GM13977 (cell line): ENCODE measurements around the gene ELOA2.
"Not testable (repeated sequence)": the region's sequence is repeated elsewhere in the genome, so short reads cannot be mapped to it uniquely, and the experiment has no call there.

Source experiments
- DNase-seq: peaks from one replicate; pipeline ENCODE4 v3.0.0; 2012; ENCODE audit warnings: low spot score
- in situ Hi-C: fragments of 300-500 bp; cut with MboI; formaldehyde crosslinking; loops from one replicate; pipeline ENCODE4 v1.12.0; 2022; ENCODE audit warnings: low sequenced_read_pairs, low pct_unique_long_range_greater_than_20kb, mixed read lengths, inconsistent platforms; ENCODE audit not compliant: unreplicated experiment
- TF ChIP-seq, protein P1 (sequence below): IDR thresholded peaks from 2 replicates; pipeline ENCODE4 v1.5.1; 2012; ENCODE audit warnings: mild to moderate bottlenecking, control low read depth; ENCODE audit not compliant: insufficient read depth; ENCODE audit errors: extremely low read depth, missing control alignments

The ELOA2 gene

DNA sequence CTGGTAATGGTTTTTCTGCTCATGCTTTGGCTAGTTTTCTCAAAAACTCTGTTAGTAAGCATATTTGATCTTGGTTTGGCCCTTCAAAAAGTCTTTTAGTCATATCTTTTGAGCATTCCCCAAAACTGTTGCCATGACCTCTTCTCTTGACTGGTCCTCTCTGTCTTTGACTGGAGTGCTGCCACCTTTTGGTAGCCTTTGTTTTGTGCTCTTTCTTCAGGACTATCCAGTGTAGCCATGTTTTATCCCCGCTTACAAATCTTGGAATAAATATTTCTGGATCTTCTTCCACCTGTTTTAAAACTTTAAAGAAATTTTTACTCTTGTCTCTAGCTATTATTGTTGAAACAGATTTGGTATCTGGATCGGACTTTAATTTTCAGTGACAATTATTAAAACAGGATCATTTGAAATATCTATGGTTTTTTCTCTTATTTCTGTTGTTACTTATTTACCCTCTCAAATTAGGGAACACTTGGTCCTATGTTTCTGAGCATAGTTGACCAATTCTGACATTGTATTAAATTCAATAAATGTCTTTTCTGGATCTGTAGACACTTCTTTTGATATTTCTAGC lies 965 bp upstream of the ELOA2 start:
- TF ChIP-seq, protein P1, sequence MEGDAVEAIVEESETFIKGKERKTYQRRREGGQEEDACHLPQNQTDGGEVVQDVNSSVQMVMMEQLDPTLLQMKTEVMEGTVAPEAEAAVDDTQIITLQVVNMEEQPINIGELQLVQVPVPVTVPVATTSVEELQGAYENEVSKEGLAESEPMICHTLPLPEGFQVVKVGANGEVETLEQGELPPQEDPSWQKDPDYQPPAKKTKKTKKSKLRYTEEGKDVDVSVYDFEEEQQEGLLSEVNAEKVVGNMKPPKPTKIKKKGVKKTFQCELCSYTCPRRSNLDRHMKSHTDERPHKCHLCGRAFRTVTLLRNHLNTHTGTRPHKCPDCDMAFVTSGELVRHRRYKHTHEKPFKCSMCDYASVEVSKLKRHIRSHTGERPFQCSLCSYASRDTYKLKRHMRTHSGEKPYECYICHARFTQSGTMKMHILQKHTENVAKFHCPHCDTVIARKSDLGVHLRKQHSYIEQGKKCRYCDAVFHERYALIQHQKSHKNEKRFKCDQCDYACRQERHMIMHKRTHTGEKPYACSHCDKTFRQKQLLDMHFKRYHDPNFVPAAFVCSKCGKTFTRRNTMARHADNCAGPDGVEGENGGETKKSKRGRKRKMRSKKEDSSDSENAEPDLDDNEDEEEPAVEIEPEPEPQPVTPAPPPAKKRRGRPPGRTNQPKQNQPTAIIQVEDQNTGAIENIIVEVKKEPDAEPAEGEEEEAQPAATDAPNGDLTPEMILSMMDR: peak; percentile 53
- DNase-seq: peak; percentile 51
- in situ Hi-C loops: no loop called here

DNA sequence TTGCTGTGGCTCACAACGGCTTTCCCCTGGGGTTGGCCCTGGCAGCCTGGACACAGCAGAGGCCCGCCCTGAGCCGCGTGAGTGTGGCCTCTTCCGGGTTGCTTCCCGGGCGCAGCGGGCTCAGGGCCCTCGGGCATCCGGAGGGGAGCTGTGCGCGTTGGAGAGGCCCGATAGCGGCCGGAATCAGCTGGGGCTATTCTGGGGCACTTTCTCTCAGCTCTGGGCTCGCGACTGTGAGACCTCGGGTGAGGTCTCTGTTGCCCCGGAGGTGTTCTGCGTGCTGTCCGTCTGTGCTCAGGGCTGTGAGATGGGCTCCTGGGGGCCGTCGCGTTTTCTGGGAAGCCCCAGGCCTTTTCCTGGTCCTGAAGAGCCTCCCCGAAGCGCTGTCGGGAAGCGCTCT lies 830 bp downstream of the ELOA2 start:
- in situ Hi-C loops, DNase-seq: not testable (repeated sequence)

DNA sequence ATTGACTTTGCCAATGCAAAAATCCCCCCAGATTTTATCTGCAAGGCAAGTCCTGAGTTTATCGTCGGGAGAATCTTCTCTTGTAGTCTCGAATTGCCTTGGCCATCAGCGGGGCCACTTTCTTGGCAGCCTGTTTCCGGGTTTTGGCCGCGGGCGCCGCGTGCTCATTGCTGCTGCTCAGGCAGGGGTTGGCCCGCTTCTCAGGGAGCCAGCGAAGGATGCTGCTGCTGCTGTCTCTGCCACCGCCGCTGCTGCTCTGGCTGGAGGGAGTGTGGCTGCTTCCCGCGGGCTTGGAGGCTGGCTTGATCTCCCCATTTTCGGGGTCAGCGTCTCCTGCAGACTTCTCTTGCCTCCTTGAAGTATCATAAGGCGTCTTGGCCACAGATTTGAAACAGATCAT lies 2.5 kb downstream of the ELOA2 start:
- TF ChIP-seq, protein P1: no peak
- in situ Hi-C loops: no loop called here

DNA sequence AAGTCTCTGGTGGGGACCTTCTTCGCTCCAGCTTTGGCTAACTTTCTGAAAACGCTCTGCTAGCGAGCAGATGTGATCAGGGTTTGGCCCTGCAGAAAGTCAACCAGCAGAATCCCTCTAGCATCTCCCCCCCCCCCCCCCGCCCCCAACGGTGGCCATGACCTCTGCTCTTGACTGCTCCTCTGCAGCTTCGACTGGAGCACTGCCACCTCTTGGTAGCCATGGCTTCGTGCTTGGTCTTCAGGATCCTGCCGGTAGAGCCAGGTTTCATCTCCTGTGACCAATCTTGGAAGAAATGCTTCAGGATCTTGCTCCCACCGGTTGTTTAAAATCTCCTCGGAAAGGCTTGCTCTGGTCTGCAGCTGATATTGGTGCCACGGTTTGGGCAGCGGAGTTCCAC lies 4.5 kb downstream of the ELOA2 start:
- in situ Hi-C loops, DNase-seq: not testable (repeated sequence)

More for the DNA sequence above, 2.5 kb downstream of the ELOA2 start:
- DNase-seq: no peak

DNA sequence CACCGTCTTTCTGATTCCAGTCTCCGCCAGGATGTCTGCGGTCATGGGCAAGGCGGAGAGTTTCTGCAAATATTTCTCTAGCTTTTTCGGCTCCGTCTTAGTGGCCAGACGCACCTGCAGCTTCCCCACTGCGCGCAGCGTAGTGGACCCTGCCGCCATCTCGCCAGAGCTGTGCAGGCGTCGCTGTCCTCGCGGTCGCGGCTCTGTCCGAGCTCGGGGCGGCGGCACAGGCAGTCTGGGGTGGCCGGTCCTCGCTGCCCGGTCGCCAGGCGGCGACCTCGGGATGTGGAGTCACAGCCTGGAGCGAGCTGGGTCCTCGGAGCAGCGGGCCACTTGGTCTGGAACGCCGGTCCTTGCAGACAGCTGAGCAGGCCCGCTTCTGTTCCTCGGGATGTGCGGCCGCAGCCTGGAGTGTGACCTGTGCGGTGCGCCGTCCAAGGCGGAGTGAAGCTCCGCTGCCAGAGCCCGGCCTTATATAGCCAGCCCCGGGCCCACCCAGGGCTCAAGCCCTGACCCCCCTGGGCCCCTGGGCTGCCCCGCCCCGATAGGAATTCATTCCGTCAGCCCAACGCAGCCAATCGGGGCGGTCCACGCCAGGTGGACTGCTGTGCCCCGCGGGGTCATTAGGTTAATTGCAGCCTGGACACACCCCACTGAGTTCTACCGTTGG lies 5.6 kb downstream of the ELOA2 start:
- in situ Hi-C loops, DNase-seq: not testable (repeated sequence)

DNA sequence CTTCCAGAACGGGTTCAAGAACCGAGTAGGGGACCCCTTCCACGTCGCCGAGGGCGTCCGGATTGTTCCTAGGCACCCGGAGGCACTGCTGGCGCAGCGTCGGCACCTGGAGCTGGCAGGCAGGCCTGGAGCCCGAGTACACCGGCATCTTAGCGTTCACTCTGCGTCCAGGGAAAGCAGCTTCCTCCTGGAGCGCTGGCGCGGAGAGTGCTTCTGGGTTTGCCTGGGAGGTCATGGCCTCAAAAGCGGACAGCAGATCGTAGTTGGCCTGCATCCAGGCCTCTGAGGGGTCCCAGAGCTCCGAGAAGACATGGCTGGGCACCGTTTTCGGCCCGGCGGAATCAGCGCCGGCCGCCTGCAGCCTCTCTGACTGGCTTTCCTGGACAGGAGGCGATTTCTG lies 6.7 kb downstream of the ELOA2 start:
- in situ Hi-C loops: not testable (repeated sequence)

DNA sequence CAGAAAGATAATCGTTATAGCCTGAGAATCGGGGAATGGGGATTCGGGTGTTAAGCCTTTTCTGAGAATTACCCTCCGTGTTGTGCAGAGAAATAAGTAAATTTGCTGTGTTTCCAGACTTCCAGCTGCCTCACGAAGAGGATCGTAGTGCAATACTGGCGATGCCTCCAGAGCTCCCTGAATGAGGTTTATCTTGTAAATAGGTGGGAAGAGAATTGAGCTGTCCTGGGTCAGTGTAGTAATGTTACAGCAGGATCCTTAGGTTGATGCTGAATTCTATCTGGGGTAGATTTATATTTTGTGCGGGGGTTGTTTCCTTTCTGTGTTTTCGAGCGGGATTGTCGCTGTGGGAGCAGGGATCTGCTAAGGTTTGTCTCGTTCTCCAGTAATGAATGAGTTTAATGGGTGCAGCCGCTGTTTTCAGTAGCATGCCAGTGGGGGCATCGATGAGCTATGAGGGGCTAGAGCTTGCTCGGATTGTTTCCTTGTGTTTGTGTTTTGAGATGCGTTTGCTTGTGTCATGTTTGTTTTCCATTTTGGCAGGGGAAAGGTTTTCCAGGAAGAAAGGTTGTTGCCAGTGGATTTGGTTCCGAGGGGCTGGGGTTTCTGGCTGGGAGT lies 9.8 kb downstream of the ELOA2 start:
- in situ Hi-C loops, DNase-seq: not testable (repeated sequence)

More for the DNA sequence above, 6.7 kb downstream of the ELOA2 start:
- DNase-seq: not testable (repeated sequence)

DNA sequence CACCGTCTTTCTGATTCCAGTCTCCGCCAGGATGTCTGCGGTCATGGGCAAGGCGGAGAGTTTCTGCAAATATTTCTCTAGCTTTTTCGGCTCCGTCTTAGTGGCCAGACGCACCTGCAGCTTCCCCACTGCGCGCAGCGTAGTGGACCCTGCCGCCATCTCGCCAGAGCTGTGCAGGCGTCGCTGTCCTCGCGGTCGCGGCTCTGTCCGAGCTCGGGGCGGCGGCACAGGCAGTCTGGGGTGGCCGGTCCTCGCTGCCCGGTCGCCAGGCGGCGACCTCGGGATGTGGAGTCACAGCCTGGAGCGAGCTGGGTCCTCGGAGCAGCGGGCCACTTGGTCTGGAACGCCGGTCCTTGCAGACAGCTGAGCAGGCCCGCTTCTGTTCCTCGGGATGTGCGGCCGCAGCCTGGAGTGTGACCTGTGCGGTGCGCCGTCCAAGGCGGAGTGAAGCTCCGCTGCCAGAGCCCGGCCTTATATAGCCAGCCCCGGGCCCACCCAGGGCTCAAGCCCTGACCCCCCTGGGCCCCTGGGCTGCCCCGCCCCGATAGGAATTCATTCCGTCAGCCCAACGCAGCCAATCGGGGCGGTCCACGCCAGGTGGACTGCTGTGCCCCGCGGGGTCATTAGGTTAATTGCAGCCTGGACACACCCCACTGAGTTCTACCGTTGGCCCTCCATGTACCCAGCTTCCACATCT lies 11.5 kb downstream of the ELOA2 start:
- in situ Hi-C loops: not testable (repeated sequence)

DNA sequence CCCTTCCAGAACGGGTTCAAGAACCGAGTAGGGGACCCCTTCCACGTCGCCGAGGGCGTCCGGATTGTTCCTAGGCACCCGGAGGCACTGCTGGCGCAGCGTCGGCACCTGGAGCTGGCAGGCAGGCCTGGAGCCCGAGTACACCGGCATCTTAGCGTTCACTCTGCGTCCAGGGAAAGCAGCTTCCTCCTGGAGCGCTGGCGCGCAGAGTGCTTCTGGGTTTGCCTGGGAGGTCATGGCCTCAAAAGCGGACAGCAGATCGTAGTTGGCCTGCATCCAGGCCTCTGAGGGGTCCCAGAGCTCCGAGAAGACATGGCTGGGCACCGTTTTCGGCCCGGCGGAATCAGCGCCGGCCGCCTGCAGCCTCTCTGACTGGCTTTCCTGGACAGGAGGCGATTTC lies 12.6 kb downstream of the ELOA2 start:
- in situ Hi-C loops, DNase-seq: not testable (repeated sequence)

More for the DNA sequence above, 11.5 kb downstream of the ELOA2 start:
- DNase-seq: not testable (repeated sequence)

DNA sequence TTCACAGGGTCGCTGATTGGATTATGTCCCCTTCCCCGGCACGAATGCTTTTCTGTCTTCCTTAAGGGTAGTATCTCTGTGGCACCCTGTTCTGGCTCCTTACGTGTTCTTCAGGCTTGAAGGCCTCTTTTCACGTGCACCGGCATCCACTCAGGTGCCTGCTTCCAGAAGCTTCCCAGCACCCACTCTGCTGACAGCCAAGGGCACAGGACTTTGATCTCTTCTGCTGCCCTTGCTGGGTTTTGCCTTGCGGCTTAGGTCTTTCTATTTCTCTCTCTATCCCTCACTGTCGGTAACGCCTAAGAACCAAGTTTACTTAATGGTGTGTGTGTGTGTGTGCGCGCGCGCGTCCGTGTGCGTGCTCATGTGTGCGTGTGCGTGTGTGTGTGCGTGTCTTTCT lies 14.7 kb downstream of the ELOA2 start:
- DNase-seq, in situ Hi-C loops: not testable (repeated sequence)

DNA sequence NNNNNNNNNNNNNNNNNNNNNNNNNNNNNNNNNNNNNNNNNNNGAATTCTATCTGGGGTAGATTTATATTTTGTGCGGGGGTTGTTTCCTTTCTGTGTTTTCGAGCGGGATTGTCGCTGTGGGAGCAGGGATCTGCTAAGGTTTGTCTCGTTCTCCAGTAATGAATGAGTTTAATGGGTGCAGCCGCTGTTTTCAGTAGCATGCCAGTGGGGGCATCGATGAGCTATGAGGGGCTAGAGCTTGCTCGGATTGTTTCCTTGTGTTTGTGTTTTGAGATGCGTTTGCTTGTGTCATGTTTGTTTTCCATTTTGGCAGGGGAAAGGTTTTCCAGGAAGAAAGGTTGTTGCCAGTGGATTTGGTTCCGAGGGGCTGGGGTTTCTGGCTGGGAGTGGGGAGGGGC lies 15.6 kb downstream of the ELOA2 start:
- DNase-seq, in situ Hi-C loops: not testable (repeated sequence)
